ENCODE measurements around the gene ALG11.

DNA sequence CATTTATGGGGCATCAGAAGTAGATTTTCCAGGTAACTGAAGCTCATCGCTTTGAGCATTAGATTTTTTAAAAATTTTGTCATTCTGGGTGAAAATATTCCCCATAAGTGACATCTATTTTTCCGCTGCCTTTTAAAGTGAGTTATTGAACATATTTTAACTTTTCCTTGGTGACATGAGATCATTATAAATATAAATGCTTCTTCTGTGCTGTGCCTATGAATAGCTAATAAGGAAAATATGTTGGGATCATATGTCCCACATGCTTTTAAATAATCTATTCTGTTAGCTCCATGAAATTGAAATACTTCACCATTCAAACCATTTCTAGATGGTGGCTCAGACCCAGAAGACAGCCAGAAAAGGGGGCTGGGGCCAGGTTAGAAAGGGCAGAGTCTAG, 15.0 kb upstream of the ALG11 start:
- no peak for TF ChIP-seq CTCF (conservative IDR thresholded peaks at IDR 0.05; ENCODE audit: low read length)
- no peak for TF ChIP-seq EZH2phosphoT487 (IDR thresholded peaks at IDR 0.05; ENCODE audit: borderline replicate concordance)

Data from Loucy (cell line).